ENCODE data around the gene TRMT1.

GRCh38 chr19:13122275-13122878 lies 5.8 kb upstream of the TRMT1 start:
- TF ChIP-seq CTCF (IDR thresholded peaks at IDR 0.05) (no peak), POLR2A (IDR thresholded peaks at IDR 0.05) (no peak)

All from Peyer's patch (tissue), 4 donors.